T-cell (primary cell): ENCODE data around the gene ZNF17. TPM values are rescaled to one million over a fixed set of nuclear protein-coding genes. Genes with fewer than 3 reads are reported as not detected.
A peak's percentile ranks its signal among the peaks of the same experiment; 100 is the strongest.
"Not testable (repeated sequence)": the region's sequence is repeated elsewhere in the genome, so short reads cannot be mapped to it uniquely, and the experiment has no call there.

Source experiments
- ATAC-seq, 4 experiments: fragments of 200-7000 bp in 3 of 4; fragments of 150-1000 bp in 1 of 4; cut with Tn5 transposase; replicated peaks in 1 of 4; 1 replicate in 3 of 4; 2 replicates in 1 of 4; pipeline ENCODE4 v1.10.0; 2021; ENCODE audit warnings: moderate library complexity in 3 of 4, mild to moderate bottlenecking in 2 of 4, moderate number of reproducible peaks in 1 of 4
- CTCF ChIA-PET, 2 donors: fragments of 300-600 bp; sonication (Branson Sonifier 250); formaldehyde crosslinking; loops; one replicate each; lab custom pipeline; 2022; ENCODE audit warnings: antibody characterized with exemption in 2 of 2; lab: Charles Lee
- POLR2A ChIA-PET, 2 donors: fragments of 300-600 bp; sonication (Branson Sonifier 250); formaldehyde crosslinking; loops; one replicate each; lab custom pipeline; 2022; ENCODE audit warnings: antibody characterized with exemption in 2 of 2; lab: Charles Lee
- DNase-seq, 35 experiments: peaks; one replicate each; pipeline versions ENCODE4 v3.0.0 to v3.0.0-alpha.2; 2013 to 2023
- H3K27ac ChIP-seq: one replicate; pipeline ENCODE4 v1.5.1; 2013; ENCODE audit warnings: low read length
- H3K27me3 ChIP-seq, 2 experiments: replicated peaks in 1 of 2; 1 replicate in 1 of 2; 2 replicates in 1 of 2; pipeline versions ENCODE4 v1.6.1 to v1.7.0; 2013; ENCODE audit warnings: low read length in 1 of 2, mixed read lengths in 1 of 2; ENCODE audit not compliant: control insufficient read depth in 2 of 2, insufficient read depth in 2 of 2; ENCODE audit errors: extremely low read depth in 1 of 2
- H3K36me3 ChIP-seq, 2 donors: 1 replicate in 1 of 2; 2 replicates in 1 of 2; pipeline versions ENCODE4 v1.6.1 to v1.7.0; 2013; ENCODE audit warnings: low read length in 1 of 2; ENCODE audit not compliant: control insufficient read depth in 2 of 2, insufficient read depth in 1 of 2; ENCODE audit errors: extremely low read depth in 1 of 2
- H3K4me1 ChIP-seq, 2 experiments: 1 replicate in 1 of 2; 2 replicates in 1 of 2; pipeline versions ENCODE4 v1.6.1 to v1.7.0; 2013; ENCODE audit warnings: low read length in 2 of 2, mixed read lengths in 1 of 2; ENCODE audit not compliant: insufficient read depth in 2 of 2, control insufficient read depth in 1 of 2; ENCODE audit errors: extremely low read depth in 1 of 2
- H3K4me3 ChIP-seq, 2 donors: 1 replicate in 1 of 2; 2 replicates in 1 of 2; pipeline versions ENCODE4 v1.5.1 to v1.7.0; 2013; ENCODE audit warnings: mild to moderate bottlenecking in 2 of 2, low read length in 1 of 2, moderate library complexity in 1 of 2; ENCODE audit not compliant: control insufficient read depth in 1 of 2; ENCODE audit errors: extremely low read depth in 1 of 2
- H3K9me3 ChIP-seq: 2 replicates; pipeline ENCODE4 v1.7.0; 2013
- H3K27ac Mint-ChIP-seq, 2 donors: one replicate each; pipeline ENCODE4 v1.8.0; 2020 to 2021; ENCODE audit warnings: mild to moderate bottlenecking in 2 of 2, mixed read lengths in 2 of 2
- H3K27me3 Mint-ChIP-seq, 2 donors: one replicate each; pipeline ENCODE4 v1.8.0; 2021 to 2022; ENCODE audit warnings: mixed read lengths in 2 of 2
- H3K36me3 Mint-ChIP-seq: one replicate; pipeline ENCODE4 v1.8.0; 2021; ENCODE audit warnings: mixed read lengths
- H3K4me1 Mint-ChIP-seq, 3 donors: one replicate each; pipeline ENCODE4 v1.8.0; 2020 to 2022; ENCODE audit warnings: mixed read lengths in 3 of 3, mild to moderate bottlenecking in 1 of 3
- H3K4me3 Mint-ChIP-seq, 3 donors: one replicate each; pipeline ENCODE4 v1.8.0; 2020 to 2022; ENCODE audit warnings: mild to moderate bottlenecking in 3 of 3, mixed read lengths in 3 of 3, moderate library complexity in 3 of 3
- H3K9me3 Mint-ChIP-seq, 3 donors: one replicate each; pipeline ENCODE4 v1.8.0; 2020 to 2022; ENCODE audit warnings: mixed read lengths in 3 of 3
- WGBS: methylation state at CpG from one replicate; pipeline ENCODE4 v1.1.5; 2013; ENCODE audit warnings: missing lambda C conversion rate; ENCODE audit not compliant: insufficient coverage; 5-methylcytosine and 5-hydroxymethylcytosine counted together
- total RNA-seq, 35 experiments: library from RNA in 6 of 35; stranded (reverse) in 6 of 35; fragments of 120-200 nt in 1 of 35; gene quantifications; one replicate each; pipeline versions ENCODE4 v1.2.1 to v1.2.4 and lab custom pipeline; 2013 to 2026

Gene ZNF17
- total RNA-seq, 5 donors from 2014 or later (not counting 1 experiment from before 2014, with no cell fraction given): 10.0 to 27.8 (median 21.2) TPM

DNA sequence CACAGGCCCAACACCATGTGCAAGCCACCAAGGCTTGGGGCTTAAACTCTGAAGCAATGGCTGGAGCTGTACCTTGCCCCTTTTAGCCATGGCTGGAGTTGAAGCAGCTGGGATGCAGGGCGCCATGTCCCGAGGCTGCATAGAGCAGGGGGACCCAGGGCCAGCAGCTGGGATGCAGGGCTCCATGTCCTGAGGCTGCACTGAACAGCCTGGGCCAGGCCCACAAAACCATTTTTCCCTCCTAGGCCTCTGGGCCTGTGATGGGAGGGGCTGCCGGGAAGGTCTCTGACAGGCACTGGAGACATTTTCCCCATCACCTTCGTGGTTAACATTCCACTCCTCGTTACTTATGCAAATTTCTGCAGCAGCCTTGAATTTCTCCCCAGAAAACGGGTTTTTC, 36.8 kb upstream of the ZNF17 start:
- DNase-seq (no peak), ATAC-seq (no peak)
- Mint-ChIP-seq H3K36me3 (peaks cover 84% of the 10 kb centered on the region), H3K27ac (no peak overlapping the region), H3K27me3 (no peaks in the 10 kb centered on the region), H3K9me3 (peaks cover 29 to 51% (median 49%) of the 10 kb centered on the region in 3 donors), H3K4me3 (no peak overlapping the region), H3K4me1 (peaks cover 0 to 8% (median 0%) of the 10 kb centered on the region in 3 donors)
- Histone ChIP-seq H3K27me3 (no peaks in the 10 kb centered on the region), H3K27ac (no peak overlapping the region), H3K4me3 (no peak overlapping the region), H3K4me1 (no peaks in the 10 kb centered on the region), H3K9me3 (peaks cover 14% of the 10 kb centered on the region), H3K36me3 (peaks cover 10 to 26% of the 10 kb centered on the region in 2 donors)
- POLR2A ChIA-PET: interaction anchor here in 1 of 2 donors (0.6 kb wide), 1 partner anchor 262 kb away, joined by 3 read pairs; no protein-coding TSS in a partner anchor
- CTCF ChIA-PET: no interaction called here
- 85% methylated on average over 5 of the region's 6 CpGs for WGBS

- Histone ChIP-seq H3K9me3 (peaks cover 14% of the 10 kb centered on the region), H3K36me3 (peaks cover 10 to 26% of the 10 kb centered on the region in 2 donors)
- H3K4me1 Mint-ChIP-seq, H3K27ac ChIP-seq, H3K4me3 ChIP-seq, DNase-seq, H3K4me1 ChIP-seq, ATAC-seq, POLR2A ChIA-PET, H3K27me3 Mint-ChIP-seq, H3K27ac Mint-ChIP-seq, CTCF ChIA-PET, H3K27me3 ChIP-seq, H3K4me3 Mint-ChIP-seq: not testable (repeated sequence)
- Mint-ChIP-seq H3K36me3 (peaks cover 86% of the 10 kb centered on the region), H3K9me3 (peaks cover 30 to 56% (median 51%) of the 10 kb centered on the region in 3 donors)
- WGBS: 100% methylated on average over 1 of the region's 2 CpGs
Measured at GRCh38 chr19:57374647-57375046, 36.3 kb upstream of the ZNF17 start.

DNA sequence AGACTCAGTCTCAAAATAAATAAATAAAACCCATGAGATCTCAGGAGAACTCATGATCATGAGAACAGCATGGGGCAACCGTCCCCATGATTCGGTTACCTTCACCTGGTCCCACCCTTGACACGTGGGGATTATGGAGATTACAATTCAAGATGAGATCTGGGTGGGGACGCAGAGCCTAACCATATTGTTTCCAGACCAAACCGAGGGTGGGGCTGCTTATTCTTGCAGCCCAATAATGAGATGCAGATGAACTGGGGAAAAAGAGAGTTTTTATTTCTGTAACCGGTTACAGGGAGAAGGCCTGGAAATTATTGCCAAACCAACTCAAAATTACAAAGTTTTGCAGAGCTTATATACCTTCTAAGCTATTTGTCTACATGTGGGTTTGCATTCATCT, 34.8 kb upstream of the ZNF17 start:
- ATAC-seq: no peak
- Histone ChIP-seq H3K9me3 (peaks cover 14% of the 10 kb centered on the region), H3K27ac (no peak overlapping the region), H3K36me3 (peaks cover 10 to 25% of the 10 kb centered on the region in 2 donors), H3K4me3 (no peak overlapping the region), H3K4me1 (no peaks in the 10 kb centered on the region), H3K27me3 (no peaks in the 10 kb centered on the region)
- DNase-seq: no peak
- CTCF ChIA-PET: interaction anchor here in 1 of 2 donors (0.6 kb wide), 1 partner anchor 1087 kb away, joined by 5 read pairs; no protein-coding TSS in a partner anchor
- POLR2A ChIA-PET: no interaction called here
- Mint-ChIP-seq H3K4me1 (no peaks in the 10 kb centered on the region), H3K36me3 (peaks cover 75% of the 10 kb centered on the region), H3K4me3 (no peak overlapping the region), H3K27ac (no peak overlapping the region), H3K27me3 (no peaks in the 10 kb centered on the region), H3K9me3 (peaks cover 26 to 63% (median 56%) of the 10 kb centered on the region in 3 donors)
- 100% methylated on average over 3 of the region's 6 CpGs for WGBS

- Mint-ChIP-seq H3K4me1 (no peaks in the 10 kb centered on the region), H3K4me3 (no peak overlapping the region), H3K36me3 (peaks cover 60% of the 10 kb centered on the region), H3K27ac (no peak overlapping the region), H3K9me3 (peaks cover 19 to 53% (median 47%) of the 10 kb centered on the region in 3 donors), H3K27me3 (no peaks in the 10 kb centered on the region)
- CTCF ChIA-PET: no interaction called here
- no peaks in the 10 kb centered on the region for H3K4me1 ChIP-seq
- H3K36me3 ChIP-seq: peaks cover 10 to 13% of the 10 kb centered on the region in 2 donors
- peaks cover 14% of the 10 kb centered on the region for H3K9me3 ChIP-seq
- no peak for DNase-seq
- H3K4me3 ChIP-seq: peak overlapping the region in 1 of 2 donors; percentile 26
- no peak overlapping the region for H3K27ac ChIP-seq
- no CpG with 5 or more reads among the region's 3 CpGs for WGBS
- POLR2A ChIA-PET: no interaction called here
- ATAC-seq: no peak
- H3K27me3 ChIP-seq: no peaks in the 10 kb centered on the region
Measured at GRCh38 chr19:57377498-57378146, 33.3 kb upstream of the ZNF17 start.

GRCh38 chr19:57380923-57381322, 30.0 kb upstream of the ZNF17 start:
- Histone ChIP-seq H3K4me1 (no peaks in the 10 kb centered on the region), H3K27ac (no peak overlapping the region), H3K27me3 (peaks cover 0 to 3% of the 10 kb centered on the region in 2 experiments), H3K9me3 (peaks cover 14% of the 10 kb centered on the region), H3K36me3 (peaks cover 0 to 4% of the 10 kb centered on the region in 2 donors), H3K4me3 (no peak overlapping the region)
- no peak for DNase-seq
- ATAC-seq: no peak
- Mint-ChIP-seq H3K36me3 (peaks cover 30% of the 10 kb centered on the region), H3K9me3 (peaks cover 10 to 46% (median 33%) of the 10 kb centered on the region in 3 donors), H3K27ac (no peak overlapping the region), H3K27me3 (peaks cover 0 to 1% of the 10 kb centered on the region in 2 donors), H3K4me3 (no peak overlapping the region), H3K4me1 (no peaks in the 10 kb centered on the region)
- ChIA-PET CTCF (no interaction called here), POLR2A (no interaction called here)

GRCh38 chr19:57382806-57383488, 28.0 kb upstream of the ZNF17 start:
- Histone ChIP-seq H3K27me3 (peaks cover 0 to 3% of the 10 kb centered on the region in 2 experiments), H3K36me3 (no peaks in the 10 kb centered on the region), H3K27ac (no peak overlapping the region), H3K4me3 (no peak overlapping the region), H3K9me3 (peaks cover 5% of the 10 kb centered on the region), H3K4me1 (no peaks in the 10 kb centered on the region)
- no peak for ATAC-seq
- H3K4me1 Mint-ChIP-seq: no peaks in the 10 kb centered on the region
- peaks cover 11% of the 10 kb centered on the region for H3K36me3 Mint-ChIP-seq
- ChIA-PET POLR2A (interaction anchor here in 1 of 2 donors (0.6 kb wide), 1 partner anchor 17 kb away, joined by 5 read pairs; no protein-coding TSS in a partner anchor), CTCF (no interaction called here)
- H3K27ac Mint-ChIP-seq: no peak overlapping the region
- H3K27me3 Mint-ChIP-seq: peaks cover 0 to 1% of the 10 kb centered on the region in 2 donors
- H3K4me3 Mint-ChIP-seq: no peak overlapping the region
- H3K9me3 Mint-ChIP-seq: peaks cover 10 to 33% (median 23%) of the 10 kb centered on the region in 3 donors
- no CpG with 5 or more reads among the region's 7 CpGs for WGBS
- DNase-seq: no peak
